HG03520 (cell line): ENCODE results near the gene STRBP.
A peak's percentile ranks its signal among the peaks of the same experiment; 100 is the strongest.
"Not testable (repeated sequence)": the region's sequence is repeated elsewhere in the genome, so short reads cannot be mapped to it uniquely, and the experiment has no call there.

ENCODE experiments used
- ATAC-seq: cut with Tn5 transposase; IDR thresholded peaks from one replicate; pipeline ENCODE4 v1.9.1; 2021; ENCODE audit warnings: mild to moderate bottlenecking, moderate library complexity; ENCODE audit not compliant: unreplicated experiment

STRBP gene

DNA sequence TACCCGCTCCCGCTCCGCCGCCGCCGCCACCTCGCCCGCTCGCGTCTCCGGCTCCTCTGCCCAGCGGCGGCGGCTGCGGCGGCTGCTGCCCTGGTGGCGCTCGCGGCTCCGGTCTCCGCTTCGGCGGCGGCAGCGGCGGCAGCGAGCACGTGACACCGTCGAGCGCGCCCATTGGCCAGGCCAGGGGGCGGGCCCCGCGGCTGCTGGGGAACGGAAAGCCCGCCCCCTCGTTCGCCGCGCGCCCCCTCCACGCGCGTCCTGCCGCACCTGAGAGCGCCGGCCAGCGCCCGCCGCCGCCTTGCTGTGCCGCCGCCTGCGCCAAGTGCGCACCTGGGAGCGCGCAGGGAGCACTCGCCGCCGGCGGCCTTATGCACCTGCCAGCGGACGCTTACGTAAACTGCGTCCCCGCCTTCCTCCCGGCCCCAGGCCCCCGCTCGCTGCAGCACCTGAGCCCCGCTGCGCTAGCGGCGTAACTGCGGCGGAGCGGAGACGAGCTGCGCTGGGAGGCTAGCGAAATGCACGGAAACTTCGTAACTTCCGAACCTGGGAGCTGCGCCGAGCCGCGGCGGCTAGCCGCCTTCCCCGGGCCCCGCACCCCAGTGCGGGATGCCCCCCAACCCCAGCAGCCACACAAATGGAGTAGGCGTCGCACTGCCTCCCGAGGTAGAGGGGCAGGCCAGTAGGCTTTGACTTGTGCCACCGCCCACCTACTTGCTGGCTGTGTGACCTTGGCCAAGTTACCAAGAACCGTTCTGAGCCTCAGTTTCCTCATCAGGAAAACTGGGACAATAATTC, at the start of gene STRBP:
Gene STRBP (minus strand): TSS at position 122 of the 795 bp plus-strand sequence. CDS start 84,452 bp downstream, outside the sequence.
- ATAC-seq = peak; percentile 79

DNA sequence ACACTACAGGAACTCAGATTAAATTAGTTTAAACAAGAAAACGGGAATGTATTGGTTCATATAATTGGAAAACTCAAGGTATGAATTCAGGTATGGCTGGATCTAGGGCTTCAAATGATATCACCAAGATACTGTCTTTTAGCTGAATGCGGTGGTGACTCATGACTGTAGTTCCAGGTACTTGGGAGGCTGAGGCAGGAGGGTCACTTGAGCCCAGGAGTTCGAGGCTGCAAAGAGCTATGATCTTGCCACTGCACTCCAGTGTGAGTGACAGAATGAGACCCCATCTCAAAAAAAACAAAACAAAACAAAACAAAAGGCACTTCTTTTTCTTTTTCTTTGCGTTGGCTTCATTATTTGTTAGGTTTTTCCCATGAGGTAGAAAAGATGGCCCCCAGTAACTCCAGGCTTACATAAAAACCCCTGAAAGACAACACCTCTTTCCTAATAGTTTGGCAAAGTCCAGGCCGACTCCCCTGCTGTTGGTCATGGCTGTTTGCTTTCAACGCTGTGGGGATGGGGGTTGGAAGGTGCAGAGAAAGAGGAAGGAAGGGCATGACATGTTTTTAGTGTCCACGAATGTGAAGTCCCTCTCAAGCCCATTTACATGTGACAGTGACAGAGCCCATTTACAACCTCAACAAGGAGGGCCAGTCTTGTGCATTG, 47.8 kb upstream of the STRBP start:
- no peak for ATAC-seq

DNA sequence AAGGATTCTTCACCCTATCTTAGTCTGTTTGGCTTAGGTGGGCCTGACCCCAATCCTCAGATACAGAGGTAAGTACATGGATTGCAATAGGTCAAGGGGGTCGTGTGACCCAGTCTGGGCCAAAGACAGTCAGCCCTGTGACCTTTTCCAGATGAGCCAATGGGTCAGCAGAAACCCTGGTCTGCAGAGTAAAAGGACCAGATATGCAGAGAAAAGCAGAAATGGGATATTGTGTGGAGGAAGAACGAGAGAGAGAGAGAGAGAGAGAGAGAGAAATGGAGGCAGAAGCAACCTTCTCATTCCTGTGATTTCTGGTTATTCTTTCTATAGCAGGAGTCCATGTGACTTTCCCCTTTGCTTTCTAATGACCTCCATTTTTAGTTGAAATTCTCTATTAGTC, 47.2 kb upstream of the STRBP start:
- ATAC-seq = no peak

DNA sequence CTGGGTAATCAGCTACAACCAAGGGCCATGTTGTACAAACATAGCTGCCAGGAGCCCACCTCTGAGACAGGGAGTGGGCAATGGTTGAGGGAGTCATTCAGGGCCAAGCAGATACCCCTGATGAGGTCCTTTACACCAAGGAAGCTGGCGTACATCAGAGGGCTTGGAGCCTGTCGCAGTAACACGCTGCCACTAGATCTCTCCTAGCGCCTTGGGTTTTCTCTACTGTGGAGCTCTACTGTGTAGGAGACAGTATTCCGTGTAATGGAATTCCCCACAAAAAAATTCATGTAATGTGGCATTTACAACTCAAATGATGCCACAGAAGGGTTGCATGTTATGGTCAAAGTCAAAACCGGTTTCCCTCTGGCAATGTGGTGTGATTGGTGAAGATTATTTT, 46.2 kb upstream of the STRBP start:
- ATAC-seq = no peak

DNA sequence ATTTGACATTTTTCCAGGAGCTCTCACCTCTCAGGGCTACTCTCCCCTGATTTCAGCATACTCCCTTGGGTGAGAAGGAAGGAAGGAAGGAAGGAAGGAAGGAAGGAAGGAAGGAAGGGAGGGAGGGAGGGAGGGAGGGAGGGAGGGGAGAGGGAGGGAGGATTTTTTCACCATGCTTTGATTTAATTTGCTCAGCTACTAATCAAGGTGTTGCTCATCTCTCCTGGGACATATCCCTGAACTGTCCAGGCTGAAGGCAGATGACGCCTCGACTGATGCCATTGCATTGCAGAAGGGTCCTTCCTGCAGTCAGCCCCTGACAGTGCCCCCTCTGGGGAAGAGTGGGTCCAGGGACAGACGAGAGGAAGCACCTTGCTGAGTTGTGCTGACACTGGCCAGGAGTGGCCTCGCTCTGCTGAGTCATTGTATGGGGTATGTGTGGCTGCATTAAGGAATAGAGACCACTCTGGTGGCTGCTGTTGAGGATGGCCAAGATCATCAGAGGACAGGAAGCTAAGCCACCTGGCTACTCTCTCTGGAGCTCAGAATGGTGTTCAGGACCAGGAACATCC, 44.0 kb upstream of the STRBP start:
- no peak for ATAC-seq

DNA sequence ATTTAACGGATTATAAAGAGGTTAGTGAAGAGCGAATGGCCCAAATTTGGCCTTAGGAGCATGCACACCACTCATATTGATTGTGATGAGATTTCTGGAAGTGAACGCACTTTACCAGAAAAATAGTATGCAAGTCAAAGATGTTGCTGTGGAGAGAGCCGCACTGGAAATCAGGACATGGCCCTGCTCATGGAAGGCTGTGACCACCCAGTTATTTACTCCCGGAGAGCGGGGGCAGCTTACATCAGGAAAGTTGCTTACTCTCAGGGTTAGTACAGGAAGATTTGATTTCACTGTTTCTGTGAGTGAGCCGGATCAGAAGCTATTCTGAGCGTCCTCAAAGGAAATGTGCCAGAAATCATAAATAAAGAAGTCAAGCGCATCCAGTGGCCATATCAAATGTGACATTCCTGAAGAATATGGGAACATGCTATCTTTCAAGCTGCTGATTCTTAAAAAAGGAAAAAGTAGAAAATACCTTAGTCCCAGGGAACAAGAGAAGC, 42.9 kb upstream of the STRBP start:
- no peak for ATAC-seq

DNA sequence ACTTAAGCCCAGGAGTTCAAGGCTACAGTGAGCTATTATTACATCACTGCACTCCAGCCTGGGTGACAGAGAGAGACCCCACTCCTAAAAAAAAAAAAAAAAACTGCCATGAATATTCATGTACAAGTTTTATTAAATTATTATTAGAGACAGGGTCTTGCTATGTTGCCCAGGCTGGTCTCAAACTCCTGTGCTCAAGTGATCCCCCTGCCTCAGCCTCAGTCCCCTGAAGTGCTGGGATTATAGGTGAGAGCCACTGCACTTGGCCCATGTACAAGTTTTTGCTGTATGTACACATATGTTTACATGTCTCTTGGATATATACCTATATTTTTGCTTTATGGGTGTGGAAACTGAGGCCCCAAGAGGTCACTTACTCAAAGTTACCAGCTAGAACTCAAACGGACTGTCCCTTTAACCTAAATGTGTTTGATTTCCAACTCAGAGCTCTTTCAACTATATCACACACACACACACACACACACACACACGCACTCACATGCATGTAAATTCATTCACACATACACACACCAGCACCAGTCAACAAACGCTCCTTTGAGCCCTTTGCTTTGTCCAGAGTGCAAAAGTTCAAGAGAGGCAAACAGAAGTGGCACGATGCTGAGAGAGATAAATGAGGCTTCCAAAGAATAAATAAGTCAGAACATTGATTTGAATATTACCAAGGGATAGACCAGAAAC, 42.3 kb upstream of the STRBP start:
- ATAC-seq = no peak

DNA sequence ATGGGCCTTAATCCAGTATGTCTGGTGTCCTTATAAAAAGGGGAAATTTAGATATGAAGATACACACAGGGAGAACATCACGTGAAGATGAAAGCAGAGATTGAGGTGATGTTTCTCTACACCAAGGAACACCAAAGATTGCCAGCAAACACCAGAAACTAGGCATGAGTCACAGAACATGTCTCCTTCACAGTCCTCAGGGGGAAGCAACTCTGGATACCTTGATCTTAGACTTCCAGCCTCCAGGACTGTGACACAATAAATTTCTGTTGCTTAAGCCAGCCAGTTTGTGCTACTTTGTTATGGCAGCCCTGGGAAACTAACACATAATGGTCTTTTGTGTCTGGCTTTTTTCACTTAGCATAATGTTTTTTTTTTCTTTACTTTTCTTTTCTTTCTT, 41.2 kb upstream of the STRBP start:
- no peak for ATAC-seq

DNA sequence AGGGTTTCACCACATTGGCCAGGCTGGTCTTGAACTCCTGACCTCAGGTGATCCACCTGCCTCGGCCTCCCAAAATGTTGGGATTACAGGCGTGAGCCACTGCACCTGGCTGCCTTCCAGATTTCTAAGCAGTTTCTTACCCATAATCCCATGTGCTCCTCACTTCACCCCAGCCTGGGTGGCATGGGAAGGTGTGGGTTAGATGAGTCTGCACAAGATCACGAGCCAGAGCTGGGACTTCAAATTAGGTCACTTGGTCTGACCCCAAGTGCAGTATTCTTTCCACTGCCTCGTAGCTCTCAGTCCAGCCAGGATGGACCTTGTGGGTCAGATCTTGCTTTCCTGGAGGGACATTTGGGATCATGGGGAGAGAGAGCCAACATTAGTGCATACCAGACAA, 37.5 kb upstream of the STRBP start:
- no peak for ATAC-seq

DNA sequence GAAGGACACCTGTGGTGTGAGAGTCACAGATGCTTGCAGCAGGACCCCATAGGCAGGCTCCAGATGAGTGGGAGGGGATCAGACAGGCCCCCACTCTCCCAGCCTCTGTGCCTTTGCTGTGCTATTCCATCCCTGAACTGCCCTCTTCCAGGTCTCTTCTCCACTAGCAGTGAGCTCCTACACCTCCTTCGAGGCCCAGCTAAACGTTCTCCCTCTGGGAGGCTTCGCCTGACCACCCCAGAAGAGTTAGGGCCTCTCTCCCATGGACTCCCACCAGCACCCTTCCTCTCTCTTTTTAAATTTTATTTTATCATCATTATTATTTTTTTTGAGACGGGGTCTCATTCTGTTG, 35.9 kb upstream of the STRBP start:
- no peak for ATAC-seq

DNA sequence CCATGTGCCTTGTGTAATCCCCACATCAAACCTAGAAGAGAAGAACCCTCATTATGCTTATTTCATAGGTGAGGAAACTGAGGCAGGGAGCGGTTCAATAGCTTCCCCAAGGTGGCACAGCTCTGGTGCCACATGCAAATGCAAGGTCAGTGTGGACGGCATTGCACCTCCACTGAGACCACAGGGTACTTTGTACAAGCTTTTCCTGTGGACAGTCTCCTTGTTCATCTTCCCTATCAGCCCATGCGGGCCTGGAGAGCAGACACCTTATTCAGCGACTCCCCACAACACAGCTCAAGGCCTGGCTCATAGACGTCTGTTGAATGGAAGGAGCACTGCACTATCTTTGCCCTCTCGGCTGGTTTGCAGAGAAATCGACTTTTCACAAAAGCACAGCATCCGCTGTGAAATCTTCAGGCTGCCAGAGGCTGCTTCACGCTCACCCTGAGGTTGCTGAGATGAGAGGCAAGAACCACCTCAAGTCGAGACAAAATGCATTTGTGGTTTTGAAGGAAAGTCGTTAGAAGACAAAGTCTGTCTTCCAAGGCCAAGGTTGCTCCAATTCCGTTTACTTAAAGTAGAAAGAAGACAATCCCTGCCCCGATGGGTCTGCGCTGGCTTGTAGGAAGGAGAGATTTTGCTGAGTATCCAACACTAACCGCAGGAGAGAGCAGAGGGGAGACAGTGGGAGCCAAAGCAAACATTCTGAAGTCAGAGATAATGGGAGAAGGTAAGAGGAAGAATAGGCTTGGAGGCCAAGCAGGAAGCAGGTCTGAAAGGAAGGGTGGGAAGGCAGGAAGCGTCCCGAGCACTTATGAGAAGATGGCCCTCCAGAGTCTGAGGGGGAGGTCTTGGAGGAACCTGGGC, 34.2 kb upstream of the STRBP start:
- ATAC-seq = no peak

DNA sequence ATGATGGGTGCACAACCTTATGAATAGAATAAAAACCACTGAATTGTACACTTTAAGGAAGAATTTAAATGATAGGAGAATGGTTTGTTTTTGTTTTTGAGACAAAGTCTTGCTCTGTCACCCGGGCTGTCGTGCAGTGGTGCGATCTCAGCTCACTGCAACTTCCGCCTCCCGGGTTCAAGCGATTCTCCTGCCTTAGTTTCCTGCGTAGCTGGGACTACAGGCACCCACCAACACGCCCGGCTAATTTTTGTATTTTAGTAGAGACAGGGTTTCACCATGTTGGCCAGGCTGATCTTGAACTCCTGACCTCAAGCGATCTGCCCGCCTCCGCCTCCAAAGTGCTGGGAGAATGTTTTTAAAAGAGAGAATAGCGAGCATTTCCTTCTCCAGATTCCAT, 33.5 kb upstream of the STRBP start:
- ATAC-seq = not testable (repeated sequence)

DNA sequence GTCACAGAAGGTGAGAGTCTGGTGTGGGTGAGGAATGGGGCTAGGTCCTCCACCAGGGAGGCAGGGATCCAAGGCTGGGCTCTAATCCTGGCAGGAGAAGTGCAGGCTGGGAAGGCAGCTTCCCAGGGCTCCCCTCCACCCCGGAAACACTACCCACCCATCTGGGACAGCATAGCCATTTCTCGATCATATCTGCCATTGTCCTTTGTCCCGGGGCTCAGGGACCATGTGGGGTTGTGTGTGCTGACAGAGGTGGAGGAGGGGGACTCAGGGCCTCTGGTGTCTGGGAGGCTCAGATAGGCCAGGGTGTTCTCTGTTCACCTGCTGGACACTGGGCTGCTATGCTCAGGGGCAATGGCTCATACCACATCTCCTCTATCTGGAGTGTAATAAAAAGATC, 32.2 kb upstream of the STRBP start:
- ATAC-seq = no peak

DNA sequence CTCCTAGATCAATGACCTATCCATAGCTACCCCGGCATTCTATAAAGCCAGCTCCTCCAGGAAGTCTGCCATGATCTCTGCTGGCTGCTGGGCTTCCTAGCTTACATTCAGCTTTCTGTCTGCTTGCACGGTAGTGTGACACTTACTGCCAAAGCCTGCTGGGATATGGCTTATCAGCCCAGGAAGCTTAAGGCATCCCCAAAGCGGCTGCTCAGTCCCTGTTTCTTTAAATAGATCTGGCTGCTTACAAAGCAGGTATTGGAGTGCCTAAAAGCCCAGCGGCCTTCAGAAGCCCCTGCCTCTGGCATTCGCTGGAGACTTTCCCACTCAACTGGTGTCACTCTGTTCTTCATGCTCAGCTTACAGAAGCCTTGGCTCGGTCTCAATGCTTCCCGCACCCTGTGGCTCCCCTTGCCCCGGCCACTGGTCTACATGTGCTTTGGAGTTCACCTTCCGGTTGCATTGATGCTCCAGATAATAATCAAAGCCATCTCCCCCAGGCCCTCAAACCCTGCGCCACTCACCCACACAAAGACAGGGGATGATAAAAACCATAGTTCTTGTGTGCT, 31.3 kb upstream of the STRBP start:
- ATAC-seq = no peak

DNA sequence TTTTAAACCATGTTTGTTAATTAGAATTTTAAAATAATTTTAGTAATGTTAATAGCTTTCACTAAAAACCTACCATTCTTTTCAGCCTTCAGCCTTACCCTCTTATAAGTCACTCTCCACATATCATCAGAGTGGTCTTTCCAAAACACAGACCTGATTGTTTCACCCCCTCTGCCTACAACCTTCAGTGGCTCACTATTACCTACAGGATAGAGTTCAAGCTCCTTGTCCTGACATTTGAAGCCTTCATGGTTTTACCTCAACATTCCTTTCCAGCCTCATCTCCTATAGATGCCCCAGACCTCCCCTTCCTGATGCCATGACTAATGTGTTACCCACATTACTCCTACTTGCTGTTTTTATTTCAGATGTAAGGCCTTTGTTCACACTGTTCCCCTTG, 27.8 kb upstream of the STRBP start:
- no peak for ATAC-seq

DNA sequence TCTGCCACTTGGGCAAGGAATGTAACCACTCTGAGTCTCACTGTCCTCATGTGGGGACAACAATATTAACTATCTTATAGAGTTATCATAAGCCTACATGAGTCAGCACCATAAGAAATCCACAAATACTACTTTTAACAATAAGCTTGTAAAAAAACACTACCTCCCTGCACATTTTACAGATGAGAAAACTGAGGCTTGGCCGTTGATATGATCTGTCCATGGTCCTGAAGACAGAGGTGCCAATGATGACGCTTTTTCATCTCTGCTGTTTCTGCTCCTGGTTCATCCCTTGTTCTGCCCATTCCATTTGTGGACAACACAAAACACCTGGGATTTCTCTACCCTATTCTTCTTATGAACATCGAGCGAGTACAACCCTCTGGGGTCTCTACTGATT, 23.4 kb upstream of the STRBP start:
- no peak for ATAC-seq

DNA sequence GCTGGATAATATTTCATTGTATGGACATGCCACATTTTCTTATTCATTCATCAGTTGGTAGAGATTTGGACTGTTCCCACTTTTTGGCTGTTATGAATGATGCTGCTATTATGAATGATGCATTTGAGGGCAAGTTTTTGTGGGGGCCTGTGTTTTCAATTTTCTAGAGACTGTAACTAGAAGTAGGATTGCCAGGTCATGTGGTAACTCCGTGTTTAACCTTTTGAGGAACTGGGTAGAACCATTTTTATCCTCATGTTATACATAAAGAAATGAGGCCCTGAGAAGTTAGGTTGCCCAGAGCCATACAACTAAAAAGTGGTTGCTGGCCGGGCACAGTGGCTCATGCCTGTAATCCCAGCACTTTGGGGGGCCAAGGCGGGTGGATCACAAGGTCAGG, 22.4 kb upstream of the STRBP start:
- ATAC-seq = no peak

DNA sequence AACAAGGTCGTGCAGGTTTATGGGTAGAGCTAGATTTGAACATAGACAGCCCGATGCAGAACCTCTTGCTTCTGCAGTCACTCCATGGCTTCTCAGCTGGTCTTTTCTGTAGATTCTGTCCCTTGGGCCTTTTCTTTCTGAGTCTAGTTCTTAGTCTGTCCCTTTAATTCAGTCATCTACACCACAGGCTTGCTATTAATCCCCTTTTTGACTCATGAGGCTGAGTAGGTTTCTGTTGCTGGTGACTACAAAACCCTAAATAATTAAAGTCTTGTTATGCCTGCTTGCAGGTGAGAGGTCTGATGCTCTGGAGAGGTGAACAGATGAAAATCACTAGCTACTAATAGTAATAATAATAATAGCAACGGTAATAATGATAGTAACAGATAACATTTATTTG, 19.3 kb upstream of the STRBP start:
- ATAC-seq = no peak

DNA sequence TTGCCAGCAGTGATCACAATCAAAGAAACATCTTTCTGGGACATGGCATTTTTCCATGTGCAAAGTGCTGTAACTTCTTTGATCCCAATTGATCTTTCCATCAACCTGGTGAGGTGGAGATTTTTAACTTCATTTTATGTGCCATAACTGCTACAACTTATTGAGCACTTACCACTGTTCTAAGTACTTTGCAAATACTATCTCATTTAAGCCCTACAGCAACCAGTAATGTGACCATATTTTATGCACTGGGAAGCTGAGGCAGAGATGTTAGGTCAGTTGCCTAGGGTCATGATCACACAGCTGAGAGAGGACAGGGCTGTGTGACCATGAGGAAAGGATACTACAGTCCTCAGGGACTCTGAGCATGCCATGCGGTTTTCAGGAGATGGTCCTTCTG, 17.9 kb upstream of the STRBP start:
- no peak for ATAC-seq

DNA sequence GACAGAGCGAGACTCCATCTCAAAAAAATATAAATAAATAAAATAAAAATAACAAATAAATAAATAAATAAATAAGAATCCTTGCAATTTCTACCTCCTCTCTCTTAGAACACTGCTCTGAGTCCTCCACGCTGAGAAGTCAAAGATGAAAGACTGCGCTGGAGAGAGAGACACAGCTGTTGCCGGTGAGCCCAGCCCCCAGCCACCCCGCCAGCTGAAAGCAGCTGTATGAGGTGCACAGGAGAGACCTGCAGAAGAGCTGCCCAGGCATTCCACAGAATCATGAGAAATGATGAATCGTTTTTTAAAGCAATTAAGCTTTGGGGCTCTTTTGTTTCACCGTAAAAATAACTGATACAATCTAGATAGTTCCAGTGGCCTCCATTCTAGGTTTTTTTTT, 16.3 kb upstream of the STRBP start:
- no peak for ATAC-seq
